ENCODE measurements around the gene CAMK2B. TPM values are rescaled to one million over a fixed set of nuclear protein-coding genes. Genes with fewer than 3 reads are reported as not detected.

CAMK2B gene
- total and polyA plus RNA-seq, 2 experiments from 2014 or later: 0.37 to 1.7 TPM

DNA sequence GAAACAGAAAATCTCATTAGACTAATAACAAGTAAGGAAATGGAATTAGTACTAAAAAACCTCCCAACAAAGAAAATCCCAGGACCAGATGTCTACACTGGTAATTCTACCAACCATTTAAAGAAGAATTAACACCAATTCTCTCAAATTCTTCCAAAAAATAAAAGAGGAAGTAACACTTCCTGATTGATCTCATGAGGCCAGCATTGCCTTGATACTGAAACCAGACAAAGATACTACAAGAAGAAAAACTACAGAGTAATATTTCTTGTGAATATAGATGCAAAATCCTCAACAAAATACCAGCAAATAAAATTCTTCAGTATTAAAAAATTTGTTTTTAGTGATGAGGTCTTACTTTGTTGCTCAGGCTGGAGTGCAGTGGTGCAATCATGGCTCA lies 157.5 kb downstream of the CAMK2B start:
- no peaks in the 10 kb centered on the region for H3K36me3 ChIP-seq (replicated peaks; ENCODE audit: insufficient read depth, low read depth)
- H3K4me2 ChIP-seq: no peak overlapping the region
- no peak for DNase-seq (ENCODE audit: low spot score)
- H3K9me2 ChIP-seq (replicated peaks; ENCODE audit: insufficient read depth): no peaks in the 10 kb centered on the region
- no peaks in the 10 kb centered on the region for H3K79me2 ChIP-seq
- H2AFZ ChIP-seq: no peak overlapping the region
- no peaks in the 10 kb centered on the region for H3K4me1 ChIP-seq (ENCODE audit: insufficient read depth)
- no peaks in the 10 kb centered on the region for H3K27me3 ChIP-seq
- H3K4me3 ChIP-seq: no peak overlapping the region
- TF ChIP-seq EZH2 (IDR thresholded peaks at IDR 0.05; ENCODE audit: borderline replicate concordance) (no peak), EZH2phosphoT487 (IDR thresholded peaks at IDR 0.05; ENCODE audit: low read depth, severe bottlenecking, unreplicated experiment) (no peak)
- TF ChIP-seq, protein P1, sequence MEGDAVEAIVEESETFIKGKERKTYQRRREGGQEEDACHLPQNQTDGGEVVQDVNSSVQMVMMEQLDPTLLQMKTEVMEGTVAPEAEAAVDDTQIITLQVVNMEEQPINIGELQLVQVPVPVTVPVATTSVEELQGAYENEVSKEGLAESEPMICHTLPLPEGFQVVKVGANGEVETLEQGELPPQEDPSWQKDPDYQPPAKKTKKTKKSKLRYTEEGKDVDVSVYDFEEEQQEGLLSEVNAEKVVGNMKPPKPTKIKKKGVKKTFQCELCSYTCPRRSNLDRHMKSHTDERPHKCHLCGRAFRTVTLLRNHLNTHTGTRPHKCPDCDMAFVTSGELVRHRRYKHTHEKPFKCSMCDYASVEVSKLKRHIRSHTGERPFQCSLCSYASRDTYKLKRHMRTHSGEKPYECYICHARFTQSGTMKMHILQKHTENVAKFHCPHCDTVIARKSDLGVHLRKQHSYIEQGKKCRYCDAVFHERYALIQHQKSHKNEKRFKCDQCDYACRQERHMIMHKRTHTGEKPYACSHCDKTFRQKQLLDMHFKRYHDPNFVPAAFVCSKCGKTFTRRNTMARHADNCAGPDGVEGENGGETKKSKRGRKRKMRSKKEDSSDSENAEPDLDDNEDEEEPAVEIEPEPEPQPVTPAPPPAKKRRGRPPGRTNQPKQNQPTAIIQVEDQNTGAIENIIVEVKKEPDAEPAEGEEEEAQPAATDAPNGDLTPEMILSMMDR (IDR thresholded peaks at IDR 0.05; ENCODE audit: poor library complexity): no peak
- H4K20me1 ChIP-seq (ENCODE audit: insufficient read depth, poor library complexity, severe bottlenecking): no peaks in the 10 kb centered on the region
- H3K27ac ChIP-seq: no peak overlapping the region
- no peaks in the 10 kb centered on the region for H3K9me3 ChIP-seq (ENCODE audit: low read depth)

Other genes starting within 250 kb of the CAMK2B start
- 15.5 and 22.3 TPM in 2 replicates for gene POLM, start 243.1 kb downstream of the CAMK2B start, total RNA-seq
- gene POLM, start 243.1 kb downstream of the CAMK2B start, polyA plus RNA-seq: 16.0 and 29.3 TPM in 2 replicates
- 12.8 and 26.7 TPM in 2 replicates for gene AEBP1, start 221.2 kb downstream of the CAMK2B start, total RNA-seq
- 108 and 129 TPM in 2 replicates for gene AEBP1, start 221.2 kb downstream of the CAMK2B start, polyA plus RNA-seq
- 59.9 and 68.1 TPM in 2 replicates for gene POLD2, start 202.0 kb downstream of the CAMK2B start, total RNA-seq
- 110 and 120 TPM in 2 replicates for gene POLD2, start 202.0 kb downstream of the CAMK2B start, polyA plus RNA-seq
- gene MYL7, start 184.3 kb downstream of the CAMK2B start, total RNA-seq: 0.36 and 5.2 TPM in 2 replicates
- gene MYL7, start 184.3 kb downstream of the CAMK2B start, polyA plus RNA-seq: 6.9 and 8.9 TPM in 2 replicates
- gene GCK, start 136.2 kb downstream of the CAMK2B start, total RNA-seq: 0.72 and 2.5 TPM in 2 replicates
- gene GCK, start 136.2 kb downstream of the CAMK2B start, polyA plus RNA-seq: 1.7 TPM in 2 replicates
- gene YKT6, start 124.6 kb downstream of the CAMK2B start, total RNA-seq: 86.9 and 88.9 TPM in 2 replicates
- gene YKT6, start 124.6 kb downstream of the CAMK2B start, polyA plus RNA-seq: 69.3 and 75.7 TPM in 2 replicates
- gene NUDCD3, start 165.1 kb upstream of the CAMK2B start, total RNA-seq: 35.1 and 60.8 TPM in 2 replicates
- 42.6 and 54.7 TPM in 2 replicates for gene NUDCD3, start 165.1 kb upstream of the CAMK2B start, polyA plus RNA-seq
- gene NPC1L1, start 215.7 kb upstream of the CAMK2B start, total RNA-seq: 14.8 and 20.6 TPM in 2 replicates
- 25.3 and 25.8 TPM in 2 replicates for gene NPC1L1, start 215.7 kb upstream of the CAMK2B start, polyA plus RNA-seq
- gene DDX56, start 248.3 kb upstream of the CAMK2B start, total RNA-seq: 57.1 and 57.7 TPM in 2 replicates
- 80.6 and 85.0 TPM in 2 replicates for gene DDX56, start 248.3 kb upstream of the CAMK2B start, polyA plus RNA-seq

Measured in hepatocyte (in vitro differentiated cells).